GM21381 (cell line): ENCODE data around the gene EP400.

ENCODE experiments used
- ATAC-seq: cut with Tn5 transposase; IDR thresholded peaks from one replicate; pipeline ENCODE4 v1.9.1; 2021; ENCODE audit warnings: mild to moderate bottlenecking, moderate library complexity; ENCODE audit not compliant: unreplicated experiment

Gene EP400

GRCh38 chr12:131927110-131928079, 22.3 kb upstream of the EP400 start:
- no peak for ATAC-seq

GRCh38 chr12:131928080-131928710, 21.5 kb upstream of the EP400 start:
- no peak for ATAC-seq

- peak; percentile 64 for ATAC-seq
Measured at GRCh38 chr12:131928711-131929580, 20.8 kb upstream of the EP400 start, which contains the start of gene PUS1. TSS of gene PUS1 (plus strand) at chr12:131929276. CDS start at chr12:131929723, 447 bp downstream.

GRCh38 chr12:131929581-131930456, 19.9 kb upstream of the EP400 start:
- ATAC-seq, result peak; percentile 21

DNA sequence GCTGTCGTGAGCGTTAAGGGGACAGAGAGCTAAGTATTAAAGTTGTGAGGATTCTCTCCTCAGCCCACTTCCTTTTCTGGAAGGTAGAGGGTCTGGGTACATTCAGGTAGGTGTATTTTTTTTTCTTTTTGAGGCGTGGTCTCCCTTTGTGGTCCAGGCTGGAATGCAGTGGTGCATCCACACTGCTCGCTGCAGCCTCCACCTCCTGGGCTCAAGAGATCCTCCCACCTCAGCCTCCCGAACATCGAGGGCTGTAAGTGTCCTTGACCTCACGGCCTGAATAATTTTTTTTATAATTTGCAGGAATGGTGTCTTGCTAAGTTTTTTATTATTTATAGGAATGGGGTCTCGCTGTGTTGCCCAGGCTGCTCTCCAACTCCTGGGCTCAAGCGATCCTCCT, 19.2 kb upstream of the EP400 start:
- no peak for ATAC-seq

DNA sequence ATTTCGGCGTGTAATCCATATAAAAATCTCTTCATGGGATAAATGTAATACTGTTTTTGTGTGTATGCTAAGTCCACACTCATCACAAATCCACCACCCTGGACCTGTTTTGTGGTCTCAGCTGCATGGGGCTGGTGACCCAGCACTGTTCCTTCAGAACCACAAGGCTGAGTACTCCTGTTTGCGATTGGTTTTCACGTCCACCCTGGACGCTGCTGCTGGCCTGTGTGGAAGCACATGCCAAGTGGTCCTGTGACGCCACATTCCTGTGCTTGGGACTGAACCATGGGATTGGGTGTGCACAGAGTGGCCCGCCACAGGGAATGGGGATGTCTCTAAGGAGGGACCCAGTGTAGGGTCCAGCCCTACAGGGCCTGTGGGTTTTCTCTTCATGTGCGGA, 16.4 kb upstream of the EP400 start:
- no peak for ATAC-seq

DNA sequence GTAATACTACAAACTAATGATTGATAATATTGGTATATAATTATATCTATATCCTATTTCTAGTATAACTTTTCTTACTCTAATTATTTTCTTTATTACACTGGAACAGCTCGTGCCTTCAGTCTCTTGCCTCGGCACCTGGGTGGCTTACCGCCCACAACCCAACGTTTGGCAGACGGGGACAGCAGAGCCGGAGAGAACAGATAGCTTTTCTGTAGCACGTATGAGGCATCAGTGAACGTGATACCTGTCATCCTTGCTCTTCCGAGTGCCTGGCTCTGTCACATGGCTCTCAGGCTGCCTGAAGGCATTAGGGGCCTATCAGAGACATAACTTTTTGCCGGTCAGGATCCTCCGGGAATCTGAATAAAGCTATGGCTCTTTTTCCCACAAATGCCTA, 15.2 kb upstream of the EP400 start:
- ATAC-seq, result no peak

- ATAC-seq, result no peak
Measured at GRCh38 chr12:131938082-131938481, 11.7 kb upstream of the EP400 start.

DNA sequence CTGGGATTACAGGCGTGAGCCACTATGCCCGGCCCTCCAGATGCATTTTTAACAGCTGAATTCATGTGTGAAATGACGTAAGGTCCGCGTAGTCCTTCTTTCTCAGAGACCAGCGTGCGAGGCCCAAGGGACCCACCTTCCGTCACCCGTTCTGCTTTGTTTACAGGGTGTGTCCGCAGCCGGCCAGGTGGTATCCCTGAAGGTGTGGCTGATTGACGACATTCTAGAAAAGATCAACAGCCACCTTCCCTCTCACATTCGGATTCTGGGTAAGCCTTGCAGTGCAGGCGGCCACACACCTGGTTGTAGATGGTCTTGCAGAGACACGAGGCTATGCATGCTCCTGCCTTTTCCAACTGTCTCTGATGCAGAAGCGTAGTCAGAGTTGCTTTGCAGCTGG, 10.7 kb upstream of the EP400 start:
- ATAC-seq, result no peak

- no peak for ATAC-seq
Measured at GRCh38 chr12:131940141-131940547, 9.6 kb upstream of the EP400 start.

DNA sequence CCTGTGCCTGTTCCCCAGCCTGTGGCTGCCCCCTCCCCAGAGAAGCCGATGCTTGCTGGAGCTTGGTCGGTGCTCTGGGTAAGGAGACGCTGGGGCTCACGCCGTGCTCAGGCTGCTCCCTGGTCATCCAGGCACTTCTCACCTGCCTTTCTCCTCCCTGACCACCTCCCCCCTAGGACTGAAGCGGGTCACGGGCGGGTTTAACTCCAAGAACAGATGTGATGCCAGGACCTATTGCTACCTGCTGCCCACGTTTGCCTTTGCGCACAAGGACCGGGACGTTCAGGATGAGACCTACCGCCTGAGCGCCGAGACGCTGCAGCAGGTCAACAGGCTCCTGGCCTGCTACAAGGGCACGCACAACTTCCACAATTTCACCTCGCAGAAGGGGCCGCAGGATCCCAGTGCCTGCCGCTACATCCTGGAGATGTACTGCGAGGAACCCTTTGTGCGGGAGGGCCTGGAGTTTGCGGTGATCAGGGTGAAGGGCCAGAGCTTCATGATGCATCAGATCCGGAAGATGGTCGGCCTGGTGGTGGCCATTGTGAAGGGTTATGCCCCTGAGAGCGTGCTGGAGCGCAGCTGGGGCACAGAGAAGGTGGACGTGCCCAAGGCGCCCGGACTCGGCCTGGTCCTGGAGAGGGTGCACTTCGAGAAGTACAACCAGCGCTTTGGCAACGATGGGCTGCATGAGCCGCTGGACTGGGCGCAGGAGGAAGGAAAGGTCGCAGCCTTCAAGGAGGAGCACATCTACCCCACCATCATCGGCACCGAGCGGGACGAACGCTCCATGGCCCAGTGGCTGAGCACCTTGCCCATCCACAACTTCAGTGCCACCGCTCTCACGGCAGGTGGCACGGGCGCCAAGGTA, 8.4 kb upstream of the EP400 start:
- ATAC-seq, result no peak

GRCh38 chr12:131941987-131942341, 7.8 kb upstream of the EP400 start:
- ATAC-seq, result no peak

DNA sequence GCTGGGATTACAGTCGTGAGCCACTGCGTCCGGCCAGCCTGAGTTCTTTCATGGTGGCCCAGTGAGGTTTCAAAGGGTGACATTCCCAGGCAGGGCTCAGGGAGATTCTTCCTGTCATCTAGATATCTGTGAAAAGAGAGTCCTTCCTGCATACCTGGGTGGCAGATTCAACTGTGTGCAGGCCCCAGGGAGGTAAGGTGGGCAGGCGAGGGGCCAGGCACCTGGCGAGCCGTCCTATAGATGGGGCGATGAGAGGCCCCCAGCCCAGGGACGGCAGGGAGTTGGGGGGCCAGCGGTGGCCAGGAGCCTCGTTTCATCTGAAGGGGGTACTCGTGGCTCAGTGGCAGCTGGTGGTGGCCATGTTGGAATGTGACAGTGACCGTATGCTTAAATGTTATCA, 7.1 kb upstream of the EP400 start:
- no peak for ATAC-seq

DNA sequence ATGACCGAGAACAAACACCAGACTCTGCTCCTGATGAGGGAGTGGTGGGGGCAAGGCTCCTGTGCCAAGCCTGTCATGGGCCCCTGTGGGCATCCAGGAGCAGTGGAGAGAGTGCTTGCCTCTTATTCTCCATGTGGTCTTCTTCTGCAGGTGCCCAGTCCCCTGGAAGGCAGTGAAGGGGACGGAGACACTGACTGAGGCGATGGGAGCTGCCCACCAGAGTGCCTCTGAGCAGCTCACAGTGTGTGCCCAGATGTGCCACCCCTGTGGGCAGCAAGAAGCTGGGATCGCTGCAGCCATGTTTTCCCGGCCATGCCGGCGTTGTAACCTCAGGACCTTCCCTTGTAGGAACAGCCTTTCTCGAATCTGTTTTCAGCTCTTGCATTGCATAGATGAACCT, 6.4 kb upstream of the EP400 start:
- ATAC-seq, result no peak

DNA sequence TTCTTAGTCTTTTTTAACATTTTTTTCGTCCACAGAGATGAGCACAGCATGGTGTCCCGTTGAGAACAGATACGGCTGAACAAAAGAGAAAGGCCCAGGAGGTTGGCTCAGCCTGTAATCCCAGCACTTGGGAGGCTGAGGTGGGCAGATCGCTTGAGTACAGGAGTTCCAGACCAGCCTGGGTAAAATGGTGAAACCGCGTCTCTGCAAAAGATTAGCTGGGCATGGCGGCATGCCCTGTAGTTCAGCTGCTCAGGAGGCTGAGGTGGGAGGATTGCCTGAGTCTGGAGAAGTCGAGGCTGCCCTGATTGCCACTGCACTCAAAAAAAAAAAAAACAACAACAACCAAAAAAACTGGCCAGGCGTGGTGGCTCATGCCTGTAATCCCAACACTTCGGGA, 5.9 kb upstream of the EP400 start:
- no peak for ATAC-seq

- no peak for ATAC-seq
Measured at GRCh38 chr12:131944601-131945251, 5.0 kb upstream of the EP400 start.

GRCh38 chr12:131946757-131947156, 3.0 kb upstream of the EP400 start:
- no peak for ATAC-seq

- ATAC-seq, result no peak
Measured at GRCh38 chr12:131947482-131948027, 2.2 kb upstream of the EP400 start.
